ENCODE results near the gene NHERF1. TPM values are rescaled to one million over a fixed set of nuclear protein-coding genes. Genes with fewer than 3 reads are reported as not detected.

NHERF1 gene
- total and polyA plus RNA-seq, 2 donors from 2014 or later: 71.3 to 448 TPM

DNA sequence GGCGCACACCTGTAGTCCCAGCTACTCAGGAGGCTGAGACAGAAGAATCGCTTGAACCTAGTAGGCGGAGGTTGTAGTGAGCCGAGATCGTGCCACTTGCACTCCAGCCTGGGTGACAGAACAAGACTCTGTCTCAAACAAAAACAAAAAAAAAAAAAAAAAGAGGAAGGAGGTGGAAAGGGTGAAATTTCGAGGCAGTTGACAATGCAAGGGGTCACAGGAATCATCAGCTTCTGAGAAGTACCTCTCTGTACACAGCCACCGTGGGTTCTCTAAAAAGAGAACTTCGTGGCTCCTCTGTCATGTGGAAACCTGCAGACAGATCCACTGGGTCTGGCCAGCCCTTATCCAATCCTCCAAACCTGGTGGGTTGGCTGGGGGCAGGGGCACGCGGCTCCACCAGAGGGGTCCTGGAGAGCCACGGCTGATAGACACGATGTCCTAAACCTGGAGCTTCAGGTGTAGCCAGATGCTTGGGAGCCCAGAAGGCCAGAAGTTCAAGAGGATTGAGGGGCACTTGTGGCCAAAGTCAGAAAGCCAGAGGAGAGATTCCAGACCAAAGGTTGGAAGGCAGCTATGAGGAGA, 35.2 kb upstream of the NHERF1 start:
- no peaks in the 10 kb centered on the region for H3K4me1 ChIP-seq (ENCODE audit: control insufficient read depth in 2 of 3, insufficient read depth in 2 of 3, low read depth in 1 of 3, low read length in 3 of 3)
- TF ChIP-seq, protein P1, sequence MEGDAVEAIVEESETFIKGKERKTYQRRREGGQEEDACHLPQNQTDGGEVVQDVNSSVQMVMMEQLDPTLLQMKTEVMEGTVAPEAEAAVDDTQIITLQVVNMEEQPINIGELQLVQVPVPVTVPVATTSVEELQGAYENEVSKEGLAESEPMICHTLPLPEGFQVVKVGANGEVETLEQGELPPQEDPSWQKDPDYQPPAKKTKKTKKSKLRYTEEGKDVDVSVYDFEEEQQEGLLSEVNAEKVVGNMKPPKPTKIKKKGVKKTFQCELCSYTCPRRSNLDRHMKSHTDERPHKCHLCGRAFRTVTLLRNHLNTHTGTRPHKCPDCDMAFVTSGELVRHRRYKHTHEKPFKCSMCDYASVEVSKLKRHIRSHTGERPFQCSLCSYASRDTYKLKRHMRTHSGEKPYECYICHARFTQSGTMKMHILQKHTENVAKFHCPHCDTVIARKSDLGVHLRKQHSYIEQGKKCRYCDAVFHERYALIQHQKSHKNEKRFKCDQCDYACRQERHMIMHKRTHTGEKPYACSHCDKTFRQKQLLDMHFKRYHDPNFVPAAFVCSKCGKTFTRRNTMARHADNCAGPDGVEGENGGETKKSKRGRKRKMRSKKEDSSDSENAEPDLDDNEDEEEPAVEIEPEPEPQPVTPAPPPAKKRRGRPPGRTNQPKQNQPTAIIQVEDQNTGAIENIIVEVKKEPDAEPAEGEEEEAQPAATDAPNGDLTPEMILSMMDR (IDR thresholded peaks at IDR 0.05; ENCODE audit: borderline replicate concordance, extremely low read depth, insufficient read depth): no peak
- no peaks in the 10 kb centered on the region for H3K9me3 ChIP-seq (ENCODE audit: control insufficient read depth in 2 of 3, insufficient read depth in 1 of 3, low read length in 3 of 3)
- no peak for FAIRE-seq
- no peaks in the 10 kb centered on the region for H3K36me3 ChIP-seq (ENCODE audit: control insufficient read depth in 2 of 3, insufficient read depth in 3 of 3, low read length in 3 of 3)
- no peak overlapping the region for H3K4me3 ChIP-seq (ENCODE audit: low read length in 3 of 3)
- H3K9ac ChIP-seq (ENCODE audit: low read length in 3 of 3): no peak overlapping the region
- H3K27me3 ChIP-seq (ENCODE audit: control insufficient read depth, insufficient read depth, low read length): no peaks in the 10 kb centered on the region
- intact Hi-C loops (cut with DNase I): no loop called here
- H3K27ac ChIP-seq (ENCODE audit: low read depth in 2 of 2, low read length in 2 of 2): no peak overlapping the region
- peak in 1 of 5 donors; percentile 39 for DNase-seq

DNA sequence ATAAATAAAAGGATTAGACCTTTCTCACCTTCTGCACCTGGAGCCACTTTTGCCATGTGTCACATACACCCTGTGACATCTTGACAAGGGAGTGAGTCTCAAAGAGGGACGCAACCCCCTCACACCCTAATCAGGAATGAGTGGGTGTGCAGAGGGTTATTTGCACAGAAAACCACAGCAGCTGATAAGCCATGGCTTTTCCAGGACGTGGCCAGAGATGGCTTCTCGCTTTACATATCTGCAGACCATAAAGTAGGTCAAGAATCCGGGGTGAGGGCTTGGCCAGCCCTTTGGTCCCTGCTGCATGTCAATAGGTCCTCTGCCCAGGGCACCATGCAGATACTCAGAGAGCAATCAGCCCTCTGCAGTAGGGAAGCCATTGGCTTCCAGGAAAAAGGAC, 33.3 kb upstream of the NHERF1 start:
- TF ChIP-seq, protein P1 (IDR thresholded peaks at IDR 0.05; ENCODE audit: borderline replicate concordance, extremely low read depth, insufficient read depth): no peak
- DNase-seq (peak in 1 of 5 donors; percentile 20), FAIRE-seq (no peak)
- Histone ChIP-seq H3K4me1 (ENCODE audit: control insufficient read depth in 2 of 3, insufficient read depth in 2 of 3, low read depth in 1 of 3, low read length in 3 of 3) (no peaks in the 10 kb centered on the region), H3K27me3 (ENCODE audit: control insufficient read depth, insufficient read depth, low read length) (no peaks in the 10 kb centered on the region), H3K9ac (ENCODE audit: low read length in 3 of 3) (no peak overlapping the region), H3K36me3 (ENCODE audit: control insufficient read depth in 2 of 3, insufficient read depth in 3 of 3, low read length in 3 of 3) (no peaks in the 10 kb centered on the region), H3K27ac (ENCODE audit: low read depth in 2 of 2, low read length in 2 of 2) (no peak overlapping the region), H3K9me3 (ENCODE audit: control insufficient read depth in 2 of 3, insufficient read depth in 1 of 3, low read length in 3 of 3) (no peaks in the 10 kb centered on the region), H3K4me3 (ENCODE audit: low read length in 3 of 3) (no peak overlapping the region)
- intact Hi-C loops (cut with DNase I): no loop called here

- no peaks in the 10 kb centered on the region for H3K36me3 ChIP-seq (ENCODE audit: control insufficient read depth in 2 of 3, insufficient read depth in 3 of 3, low read length in 3 of 3)
- no peak for DNase-seq
- H3K9me3 ChIP-seq (ENCODE audit: control insufficient read depth in 2 of 3, insufficient read depth in 1 of 3, low read length in 3 of 3): no peaks in the 10 kb centered on the region
- no peaks in the 10 kb centered on the region for H3K27me3 ChIP-seq (ENCODE audit: control insufficient read depth, insufficient read depth, low read length)
- H3K4me3 ChIP-seq (ENCODE audit: low read length in 3 of 3): no peak overlapping the region
- no peak overlapping the region for H3K27ac ChIP-seq (ENCODE audit: low read depth in 2 of 2, low read length in 2 of 2)
- no peak overlapping the region for H3K9ac ChIP-seq (ENCODE audit: low read length in 3 of 3)
- no peak for FAIRE-seq
- intact Hi-C loops (cut with DNase I): no loop called here
- TF ChIP-seq, protein P1 (IDR thresholded peaks at IDR 0.05; ENCODE audit: borderline replicate concordance, extremely low read depth, insufficient read depth): no peak
- no peaks in the 10 kb centered on the region for H3K4me1 ChIP-seq (ENCODE audit: control insufficient read depth in 2 of 3, insufficient read depth in 2 of 3, low read depth in 1 of 3, low read length in 3 of 3)
Measured at GRCh38 chr17:74720506-74720905, 27.9 kb upstream of the NHERF1 start.

- Histone ChIP-seq H3K4me1 (ENCODE audit: control insufficient read depth in 2 of 3, insufficient read depth in 2 of 3, low read depth in 1 of 3, low read length in 3 of 3) (no peaks in the 10 kb centered on the region), H3K9ac (ENCODE audit: low read length in 3 of 3) (no peak overlapping the region), H3K4me3 (ENCODE audit: low read length in 3 of 3) (no peak overlapping the region), H3K36me3 (ENCODE audit: control insufficient read depth in 2 of 3, insufficient read depth in 3 of 3, low read length in 3 of 3) (no peaks in the 10 kb centered on the region), H3K27me3 (ENCODE audit: control insufficient read depth, insufficient read depth, low read length) (no peaks in the 10 kb centered on the region), H3K9me3 (ENCODE audit: control insufficient read depth in 2 of 3, insufficient read depth in 1 of 3, low read length in 3 of 3) (no peaks in the 10 kb centered on the region), H3K27ac (ENCODE audit: low read depth in 2 of 2, low read length in 2 of 2) (no peak overlapping the region)
- FAIRE-seq: no peak
- TF ChIP-seq, protein P1 (IDR thresholded peaks at IDR 0.05; ENCODE audit: borderline replicate concordance, extremely low read depth, insufficient read depth): no peak
- intact Hi-C loops (cut with DNase I): no loop called here
- DNase-seq: no peak
Measured at GRCh38 chr17:74722782-74723181, 25.6 kb upstream of the NHERF1 start.
